ENCODE data around the gene PLIN1.
"Not testable (repeated sequence)": the region's sequence is repeated elsewhere in the genome, so short reads cannot be mapped to it uniquely, and the experiment has no call there.

The PLIN1 gene

GRCh38 chr15:89679212-89679611 is at the start of gene PLIN1:
PLIN1 (minus strand) TSS chr15:89679367; CDS start chr15:89677489, 1,878 bp downstream.
- no peak within 1 kb of the TSS for H3K4me3 ChIP-seq
- H3K4me1 ChIP-seq: no peaks in the 10 kb centered on the region
- in situ Hi-C loops (cut with MboI; ENCODE audit: low sequenced_read_pairs): no loop called here
- H3K36me3 ChIP-seq (replicated peaks): no peaks in the 10 kb centered on the region
- DNase-seq (ENCODE audit: low spot score in 2 of 2): no peak
- H3K27me3 ChIP-seq (ENCODE audit: low read depth): peaks cover 9% of the 10 kb centered on the region
- 0 out of 2 replicates have a peak, but pooled peaks cover 2% of the 10 kb centered on the region for H3K9me3 ChIP-seq

- Histone ChIP-seq H3K4me3 (no peak overlapping the region), H3K36me3 (replicated peaks) (no peaks in the 10 kb centered on the region), H3K4me1 (no peaks in the 10 kb centered on the region), H3K27me3 (ENCODE audit: low read depth) (0 out of 2 replicates have a peak, but pooled peaks cover 2% of the 10 kb centered on the region), H3K9me3 (peaks cover 5% of the 10 kb centered on the region)
- DNase-seq (ENCODE audit: low spot score in 2 of 2): no peak
- in situ Hi-C loops (cut with MboI; ENCODE audit: low sequenced_read_pairs): loop anchor here (10.0 kb wide), 1 partner anchor 57 kb away; no protein-coding TSS in a partner anchor
Observed at GRCh38 chr15:89728254-89728653, 49.1 kb upstream of the PLIN1 start.

GRCh38 chr15:89725064-89725463 is 45.9 kb upstream of the PLIN1 start:
- in situ Hi-C loops (cut with MboI; ENCODE audit: low sequenced_read_pairs): loop anchor here (10.0 kb wide), 1 partner anchor 60 kb away; no protein-coding TSS in a partner anchor
- Histone ChIP-seq H3K4me3 (no peak overlapping the region), H3K27me3 (ENCODE audit: low read depth) (0 out of 2 replicates have a peak, but pooled peaks cover 2% of the 10 kb centered on the region), H3K4me1 (no peaks in the 10 kb centered on the region), H3K9me3 (peaks cover 5% of the 10 kb centered on the region), H3K36me3 (replicated peaks) (no peaks in the 10 kb centered on the region)
- DNase-seq (ENCODE audit: low spot score in 2 of 2): no peak

- Histone ChIP-seq H3K27me3 (ENCODE audit: low read depth) (0 out of 2 replicates have a peak, but pooled peaks cover 2% of the 10 kb centered on the region), H3K4me3 (no peak overlapping the region), H3K4me1 (no peaks in the 10 kb centered on the region), H3K9me3 (peaks cover 5% of the 10 kb centered on the region), H3K36me3 (replicated peaks) (no peaks in the 10 kb centered on the region)
- in situ Hi-C loops (cut with MboI; ENCODE audit: low sequenced_read_pairs): loop anchor here (10.0 kb wide), 1 partner anchor 60 kb away; no protein-coding TSS in a partner anchor
- DNase-seq (ENCODE audit: low spot score in 2 of 2): no peak
Observed at GRCh38 chr15:89724621-89725020, 45.5 kb upstream of the PLIN1 start.

GRCh38 chr15:89723031-89723430 is 43.9 kb upstream of the PLIN1 start:
- Histone ChIP-seq H3K4me1 (no peaks in the 10 kb centered on the region), H3K9me3 (peaks cover 5% of the 10 kb centered on the region), H3K4me3 (no peak overlapping the region), H3K27me3 (ENCODE audit: low read depth) (0 out of 2 replicates have a peak, but pooled peaks cover 2% of the 10 kb centered on the region), H3K36me3 (replicated peaks) (no peaks in the 10 kb centered on the region)
- DNase-seq (ENCODE audit: low spot score in 2 of 2): no peak
- in situ Hi-C loops (cut with MboI; ENCODE audit: low sequenced_read_pairs): loop anchor here (10.0 kb wide), 1 partner anchor 62 kb away; no protein-coding TSS in a partner anchor

- Histone ChIP-seq H3K36me3 (replicated peaks) (no peaks in the 10 kb centered on the region), H3K27me3 (ENCODE audit: low read depth) (no peaks in the 10 kb centered on the region), H3K4me1 (no peaks in the 10 kb centered on the region), H3K9me3 (no peaks in the 10 kb centered on the region), H3K4me3 (no peak overlapping the region)
- in situ Hi-C loops (cut with MboI; ENCODE audit: low sequenced_read_pairs): no loop called here
- no peak for DNase-seq (ENCODE audit: low spot score in 2 of 2)
Observed at GRCh38 chr15:89714775-89715174, 35.6 kb upstream of the PLIN1 start.

GRCh38 chr15:89707577-89707976 is 28.4 kb upstream of the PLIN1 start:
- no peak for DNase-seq (ENCODE audit: low spot score in 2 of 2)
- no peaks in the 10 kb centered on the region for H3K9me3 ChIP-seq
- in situ Hi-C loops (cut with MboI; ENCODE audit: low sequenced_read_pairs): no loop called here
- peaks cover 4% of the 10 kb centered on the region; the same call in 1 of the 2 replicates for H3K27me3 ChIP-seq (ENCODE audit: low read depth)
- no peaks in the 10 kb centered on the region for H3K4me1 ChIP-seq
- no peaks in the 10 kb centered on the region for H3K36me3 ChIP-seq (replicated peaks)
- no peak overlapping the region for H3K4me3 ChIP-seq

- H3K27me3 ChIP-seq (ENCODE audit: low read depth): peaks cover 12% of the 10 kb centered on the region
- in situ Hi-C loops (cut with MboI; ENCODE audit: low sequenced_read_pairs): no loop called here
- DNase-seq (ENCODE audit: low spot score in 2 of 2): no peak
Observed at GRCh38 chr15:89704411-89704810, 25.2 kb upstream of the PLIN1 start.

GRCh38 chr15:89695198-89695597 is 16.0 kb upstream of the PLIN1 start:
- Histone ChIP-seq H3K9me3 (no peaks in the 10 kb centered on the region), H3K36me3 (replicated peaks) (no peaks in the 10 kb centered on the region), H3K4me1 (no peaks in the 10 kb centered on the region), H3K4me3 (no peak overlapping the region), H3K27me3 (ENCODE audit: low read depth) (no peaks in the 10 kb centered on the region; the same call in 1 of the 2 replicates)
- DNase-seq (ENCODE audit: low spot score in 2 of 2): no peak
- in situ Hi-C loops (cut with MboI; ENCODE audit: low sequenced_read_pairs): no loop called here

More at GRCh38 chr15:89704411-89704810, 25.2 kb upstream of the PLIN1 start:
- H3K4me3 ChIP-seq: no peak overlapping the region
- H3K9me3 ChIP-seq: no peaks in the 10 kb centered on the region
- no peaks in the 10 kb centered on the region for H3K4me1 ChIP-seq
- no peaks in the 10 kb centered on the region for H3K36me3 ChIP-seq (replicated peaks)

- in situ Hi-C loops (cut with MboI; ENCODE audit: low sequenced_read_pairs): no loop called here
- Histone ChIP-seq H3K36me3 (replicated peaks) (no peaks in the 10 kb centered on the region), H3K4me3 (no peak overlapping the region), H3K9me3 (no peaks in the 10 kb centered on the region), H3K27me3 (ENCODE audit: low read depth) (no peaks in the 10 kb centered on the region; the same call in 1 of the 2 replicates), H3K4me1 (no peaks in the 10 kb centered on the region)
- no peak for DNase-seq (ENCODE audit: low spot score in 2 of 2)
Observed at GRCh38 chr15:89693696-89694095, 14.5 kb upstream of the PLIN1 start.

- in situ Hi-C loops (cut with MboI; ENCODE audit: low sequenced_read_pairs): no loop called here
- H3K4me3 ChIP-seq: no peak overlapping the region
- H3K27me3 ChIP-seq (ENCODE audit: low read depth): no peaks in the 10 kb centered on the region; the same call in 1 of the 2 replicates
- H3K9me3 ChIP-seq: no peaks in the 10 kb centered on the region
- no peaks in the 10 kb centered on the region for H3K4me1 ChIP-seq
- no peak for DNase-seq (ENCODE audit: low spot score in 2 of 2)
- no peaks in the 10 kb centered on the region for H3K36me3 ChIP-seq (replicated peaks)
Observed at GRCh38 chr15:89693091-89693490, 13.9 kb upstream of the PLIN1 start.

GRCh38 chr15:89690276-89691218 is 11.4 kb upstream of the PLIN1 start, which contains the start of the genes PEX11A and WDR93:
PEX11A (minus strand) TSS chr15:89690754; CDS start chr15:89690632, 122 bp downstream.
WDR93 (plus strand) TSS chr15:89690811; CDS start chr15:89701747, 10,936 bp downstream.
- Histone ChIP-seq H3K27me3 (ENCODE audit: low read depth) (peaks cover 5% of the 10 kb centered on the region; the same call in 1 of the 2 replicates), H3K9me3 (no peaks in the 10 kb centered on the region), H3K4me1 (no peaks in the 10 kb centered on the region), H3K4me3 (no peak within 1 kb of the TSS), H3K36me3 (replicated peaks) (no peaks in the 10 kb centered on the region)
- DNase-seq (ENCODE audit: low spot score in 2 of 2): no peak
- in situ Hi-C loops (cut with MboI; ENCODE audit: low sequenced_read_pairs): no loop called here

GRCh38 chr15:89689930-89690275 is 10.7 kb upstream of the PLIN1 start:
- in situ Hi-C loops (cut with MboI; ENCODE audit: low sequenced_read_pairs); DNase-seq (ENCODE audit: low spot score in 2 of 2); H3K4me3 ChIP-seq; H3K4me1 ChIP-seq; H3K9me3 ChIP-seq; H3K36me3 ChIP-seq (replicated peaks); H3K27me3 ChIP-seq (ENCODE audit: low read depth): not testable (repeated sequence)

GRCh38 chr15:89686522-89686921 is 7.4 kb upstream of the PLIN1 start:
- DNase-seq (ENCODE audit: low spot score in 2 of 2): no peak
- H3K4me3 ChIP-seq: no peak overlapping the region
- in situ Hi-C loops (cut with MboI; ENCODE audit: low sequenced_read_pairs): no loop called here

More at GRCh38 chr15:89686522-89686921, 7.4 kb upstream of the PLIN1 start:
- peaks cover 8% of the 10 kb centered on the region for H3K27me3 ChIP-seq (ENCODE audit: low read depth)
- no peaks in the 10 kb centered on the region for H3K36me3 ChIP-seq (replicated peaks)
- no peaks in the 10 kb centered on the region for H3K9me3 ChIP-seq
- H3K4me1 ChIP-seq: no peaks in the 10 kb centered on the region

All from HAP-1 (cell line).